ENCODE measurements around the gene TMEM151B. TPM values are rescaled to one million over a fixed set of nuclear protein-coding genes. Genes with fewer than 3 reads are reported as not detected.
A peak's percentile ranks its signal among the peaks of the same experiment; 100 is the strongest.

TMEM151B gene
- total and polyA plus RNA-seq, 2 of the 13 experiments (the other 11 are each of a cell fraction or from before 2014, with no cell fraction given), result not detected

- TF ChIP-seq ZNF609 (CRISPR knock-in tag; IDR thresholded peaks at IDR 0.05; ENCODE audit: borderline replicate concordance), result peak; percentile 42; the same call in 1 of the 2 replicates
- no peak for TF ChIP-seq ZNF337 (CRISPR knock-in tag; IDR thresholded peaks at IDR 0.05; ENCODE audit: borderline replicate concordance, low read depth)
- TF ChIP-seq ZNF766 (CRISPR knock-in tag; IDR thresholded peaks at IDR 0.05; ENCODE audit: borderline replicate concordance), result peak; percentile 96
- peak; percentile 70; the same call in 1 of the 2 replicates for TF ChIP-seq ZNF580 (CRISPR knock-in tag; IDR thresholded peaks at IDR 0.05; ENCODE audit: borderline replicate concordance, low read depth)
- no peak for TF ChIP-seq DDIT3 (CRISPR knock-in tag; IDR thresholded peaks at IDR 0.05)
- TF ChIP-seq ZEB1 (IDR thresholded peaks at IDR 0.05; ENCODE audit: insufficient replicate concordance, low read depth), result no peak
- TF ChIP-seq HIC2 (CRISPR knock-in tag; IDR thresholded peaks at IDR 0.05; ENCODE audit: low read depth), result peak; percentile 53; the same call in 1 of the 2 replicates
- no peak for TF ChIP-seq NONO (IDR thresholded peaks at IDR 0.05)
- TF ChIP-seq NONO (CRISPR knock-in tag; conservative IDR thresholded peaks at IDR 0.05), result peak; percentile 86
- peak; percentile 86 for TF ChIP-seq BORCS8-MEF2B (CRISPR knock-in tag; IDR thresholded peaks at IDR 0.05)
- TF ChIP-seq PAXIP1 (CRISPR knock-in tag; conservative IDR thresholded peaks at IDR 0.05), result peak; percentile 56; the same call in 1 of the 2 replicates
- TF ChIP-seq ZNF451 (CRISPR knock-in tag; IDR thresholded peaks at IDR 0.05), result peak; percentile 89
- peak; percentile 74; the same call in 1 of the 2 replicates for TF ChIP-seq HOXA5 (CRISPR knock-in tag; IDR thresholded peaks at IDR 0.05)
- no peak for TF ChIP-seq YY1 (IDR thresholded peaks at IDR 0.05; ENCODE audit: insufficient read depth, insufficient replicate concordance, low read depth, low read length)
These were observed 46.8 kb upstream of the TMEM151B start, which contains the start of gene SLC29A1 (continued) for GRCh38 chr6:44223319-44224028.

All from HepG2 (cell line).